GM10266 (cell line): ENCODE measurements around the gene LSMEM2.

Experiments
- DNase-seq: peaks from one replicate; pipeline ENCODE4 v3.0.0; 2012; ENCODE audit errors: extremely low spot score
- CTCF ChIP-seq: IDR thresholded peaks from 2 replicates; pipeline ENCODE4 v1.5.1; 2012; ENCODE audit warnings: mild to moderate bottlenecking, low read depth; ENCODE audit not compliant: control insufficient read depth, insufficient read depth; ENCODE audit errors: missing control alignments

The LSMEM2 gene

GRCh38 chr3:50293079-50293801 lies 14.4 kb downstream of the LSMEM2 start:
- no peak for TF ChIP-seq CTCF
- DNase-seq = no peak

- no peak for TF ChIP-seq CTCF
- DNase-seq = no peak
Measured at GRCh38 chr3:50294089-50294488, 15.2 kb downstream of the LSMEM2 start.

GRCh38 chr3:50294492-50295403 lies 15.9 kb downstream of the LSMEM2 start:
- DNase-seq = no peak
- TF ChIP-seq CTCF = no peak

GRCh38 chr3:50295553-50296431 lies 16.9 kb downstream of the LSMEM2 start:
- TF ChIP-seq CTCF = no peak
- DNase-seq = no peak

- TF ChIP-seq CTCF = no peak
- no peak for DNase-seq
Measured at GRCh38 chr3:50296721-50297383, 18.0 kb downstream of the LSMEM2 start.

GRCh38 chr3:50297384-50297775 lies 18.5 kb downstream of the LSMEM2 start:
- TF ChIP-seq CTCF = no peak
- DNase-seq = no peak
